NCI-H187 (cell line): ENCODE measurements around the gene TNFSF9.
A peak's percentile ranks its signal among the peaks of the same experiment; 100 is the strongest.
"Not testable (repeated sequence)": the region's sequence is repeated elsewhere in the genome, so short reads cannot be mapped to it uniquely, and the experiment has no call there.

Source experiments
- DNase-seq, 2 experiments: peaks; one replicate each; lab custom pipeline; 2025; lab: John Stamatoyannopoulos, UW

TNFSF9 gene

DNA sequence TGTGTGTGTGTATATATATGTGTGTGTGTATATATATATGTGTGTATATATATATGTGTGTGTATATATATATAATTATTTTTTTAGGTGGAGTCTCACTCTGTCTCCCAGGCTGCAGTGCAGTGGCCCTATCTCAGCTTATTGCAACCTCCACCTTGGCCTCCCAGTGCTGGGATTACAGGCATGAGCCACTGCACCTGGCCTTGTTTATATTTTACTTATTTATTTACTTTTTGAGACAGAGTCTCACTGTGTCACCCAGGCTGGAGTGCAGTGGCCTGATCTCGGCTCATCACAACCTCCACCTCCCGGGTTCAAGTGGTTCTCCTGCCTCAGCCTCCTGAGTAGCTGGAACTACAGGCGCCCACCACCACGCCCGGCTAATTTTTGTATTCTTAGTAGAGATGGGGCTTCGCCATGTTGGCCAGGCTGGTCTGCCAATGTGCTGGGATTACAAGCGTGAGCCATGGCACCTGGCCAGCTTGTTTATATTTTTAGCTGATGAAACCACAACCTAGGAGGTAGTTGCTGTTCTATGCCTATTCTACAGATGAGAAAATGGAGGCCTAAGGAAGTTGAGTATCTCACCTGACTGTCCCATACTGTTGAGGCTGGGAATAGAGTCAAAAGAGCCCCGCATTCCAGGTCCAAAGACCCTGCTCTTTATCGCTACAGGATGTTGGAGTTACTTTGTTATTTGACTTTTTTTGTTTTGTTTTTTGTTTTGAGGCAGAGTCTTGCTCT is 22.6 kb upstream of the TNFSF9 start:
- DNase-seq, result not testable (repeated sequence)

DNA sequence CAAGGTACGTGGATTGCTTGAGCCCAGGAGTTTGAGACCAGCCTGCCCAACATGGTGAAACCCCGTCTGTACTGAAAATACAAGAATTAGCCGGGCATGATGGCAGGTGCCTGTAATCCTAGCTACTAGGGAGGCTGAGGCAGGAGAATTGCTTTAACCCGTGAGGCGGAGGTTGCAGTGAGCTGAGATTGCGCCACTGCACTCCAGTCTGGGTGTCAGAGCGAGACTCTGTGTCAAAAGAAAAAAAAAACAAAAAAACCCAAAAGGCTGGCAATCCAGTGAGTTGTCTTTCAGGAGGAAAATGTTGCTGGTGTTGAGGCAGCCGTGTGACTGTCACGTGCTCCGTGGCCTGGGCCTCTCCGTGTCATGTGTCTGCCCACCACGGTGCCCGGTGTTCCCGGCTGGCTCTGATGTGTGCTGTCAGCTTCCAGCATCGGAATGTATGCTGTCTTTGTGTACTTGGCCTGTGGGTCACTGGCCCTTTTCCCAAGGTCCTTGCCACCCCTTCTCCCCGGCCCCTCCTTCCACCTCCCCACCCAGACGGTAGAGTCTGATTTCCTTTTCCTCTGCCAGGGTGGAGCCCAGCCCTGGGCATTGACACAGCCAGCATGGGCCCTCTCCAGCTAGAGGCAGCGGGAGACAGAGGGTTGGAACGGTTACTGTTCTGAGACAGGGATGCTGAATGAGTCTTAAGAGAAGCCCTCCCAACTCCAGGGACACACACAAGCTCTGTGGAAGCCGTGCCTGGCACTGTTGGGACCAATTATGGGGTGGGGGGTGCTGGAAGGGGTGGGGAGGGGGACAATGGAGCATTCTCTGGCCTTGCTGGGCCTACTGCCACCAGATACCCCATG is 21.5 kb upstream of the TNFSF9 start:
- DNase-seq, result no peak

- DNase-seq, result no peak
Measured at GRCh38 chr19:6510618-6511017, 20.2 kb upstream of the TNFSF9 start.

DNA sequence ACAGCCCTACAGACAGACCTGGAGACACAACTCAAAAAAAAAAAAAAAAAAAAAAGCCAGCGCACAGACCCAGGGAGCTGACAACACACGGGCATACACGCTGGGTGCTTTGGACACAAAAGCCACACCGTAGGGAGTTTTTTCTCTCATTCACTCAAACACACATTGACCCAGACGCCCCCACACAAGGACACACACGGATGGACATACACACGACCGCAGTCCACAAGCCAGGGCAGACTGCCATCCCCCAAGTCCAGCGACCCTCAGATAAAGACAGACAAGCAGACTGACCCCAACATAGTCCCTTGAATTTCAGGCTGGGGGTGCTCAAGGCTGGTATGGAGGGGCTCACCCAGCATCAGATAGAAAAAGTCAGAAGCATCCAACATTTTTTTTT is 16.7 kb upstream of the TNFSF9 start:
- DNase-seq, result no peak

DNA sequence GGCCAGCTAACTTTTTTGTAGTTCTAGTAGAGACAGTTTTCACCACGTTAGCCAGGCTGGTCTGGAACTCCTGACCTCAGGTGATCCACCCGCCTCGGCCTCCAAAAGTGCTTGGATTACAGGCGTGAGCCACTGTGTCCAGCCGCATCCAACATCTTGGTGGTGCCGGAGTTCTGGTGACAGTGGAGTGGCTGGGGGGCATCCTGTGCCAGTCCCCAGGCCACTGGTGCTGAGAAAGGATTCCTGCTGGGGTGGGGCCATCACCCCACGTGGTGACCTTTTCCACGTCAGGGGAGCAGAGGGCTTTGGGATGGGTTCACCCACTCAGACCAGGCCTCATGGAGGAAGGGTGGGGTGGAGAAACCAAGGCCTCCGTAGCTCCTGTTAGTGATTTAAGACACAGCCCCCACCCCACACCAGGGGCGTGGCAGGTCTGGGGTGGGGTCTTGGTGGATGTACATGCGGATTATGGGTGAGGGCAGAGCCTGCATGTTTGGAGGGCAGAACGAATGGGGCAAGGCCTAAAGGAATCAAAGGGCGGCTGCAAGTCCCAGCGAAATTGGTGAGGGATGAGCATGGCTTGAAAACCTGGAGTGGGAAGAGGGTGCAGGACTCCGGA is 15.8 kb upstream of the TNFSF9 start:
- no peak for DNase-seq

DNA sequence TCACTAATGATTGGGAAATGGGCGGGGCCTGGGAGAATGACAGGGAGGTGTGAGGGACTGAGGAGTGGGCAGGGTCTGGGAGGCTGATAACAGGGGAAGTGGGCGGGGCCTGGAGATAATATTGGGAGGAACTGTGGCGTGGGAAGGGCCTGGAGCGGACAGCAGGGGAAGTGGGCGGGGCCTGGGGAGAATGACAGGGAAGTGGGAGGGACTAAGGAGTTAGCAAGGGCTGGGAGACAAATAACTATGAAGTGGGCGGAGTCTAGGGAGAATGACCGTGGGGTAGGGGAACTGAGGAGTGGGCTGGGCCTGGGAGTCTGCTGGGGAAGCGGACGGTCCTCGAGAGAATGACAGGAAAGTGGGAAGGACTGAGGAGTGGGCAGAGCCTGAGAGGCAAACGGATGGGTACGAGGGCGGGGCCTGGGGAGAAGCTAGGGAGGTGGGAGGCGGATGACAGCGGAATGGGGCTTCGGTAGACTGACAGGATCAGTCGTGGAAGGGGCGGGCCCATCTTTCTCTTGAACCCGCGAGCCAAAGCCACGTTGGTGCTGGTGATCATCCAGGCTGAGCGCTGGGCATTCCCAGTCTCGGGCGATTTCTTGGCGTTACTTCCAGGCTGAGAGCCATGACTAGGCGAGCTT is 14.7 kb upstream of the TNFSF9 start:
- DNase-seq, result no peak

DNA sequence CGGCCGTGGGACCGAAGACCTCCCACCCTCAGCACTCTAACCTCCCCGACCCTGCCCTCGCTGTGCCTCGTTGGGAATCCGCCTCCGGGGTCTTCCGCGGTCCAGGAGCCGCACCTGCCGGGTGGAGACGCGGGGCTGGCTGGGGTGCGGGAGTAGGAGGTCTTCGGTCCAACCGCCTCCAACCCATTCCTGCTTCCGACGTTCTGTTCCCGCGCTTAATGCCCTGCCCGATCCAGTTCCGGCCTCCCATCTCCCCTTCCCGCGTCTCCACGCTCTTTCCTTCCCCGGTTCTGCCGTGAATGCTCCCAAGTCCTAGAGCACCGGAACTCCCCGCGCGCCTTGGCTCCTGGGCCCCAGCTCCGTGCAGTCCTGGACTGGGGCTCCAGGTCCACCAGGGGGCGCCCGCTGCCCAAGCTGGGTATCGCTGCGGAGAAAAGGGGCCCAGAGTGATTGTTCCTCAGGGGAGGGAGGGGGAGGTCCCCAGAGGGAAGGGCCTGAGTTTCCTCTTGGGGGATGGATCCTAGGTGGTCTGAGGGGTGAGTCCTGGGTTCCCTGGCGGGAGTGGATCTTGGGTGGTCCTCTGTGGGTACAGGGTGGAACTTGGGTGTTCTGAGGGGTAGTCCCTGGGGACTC is 14.1 kb upstream of the TNFSF9 start:
- DNase-seq, result peak in 1 of 2 experiments; percentile 25

- DNase-seq, result no peak
Measured at GRCh38 chr19:6518145-6518911, 12.5 kb upstream of the TNFSF9 start.

DNA sequence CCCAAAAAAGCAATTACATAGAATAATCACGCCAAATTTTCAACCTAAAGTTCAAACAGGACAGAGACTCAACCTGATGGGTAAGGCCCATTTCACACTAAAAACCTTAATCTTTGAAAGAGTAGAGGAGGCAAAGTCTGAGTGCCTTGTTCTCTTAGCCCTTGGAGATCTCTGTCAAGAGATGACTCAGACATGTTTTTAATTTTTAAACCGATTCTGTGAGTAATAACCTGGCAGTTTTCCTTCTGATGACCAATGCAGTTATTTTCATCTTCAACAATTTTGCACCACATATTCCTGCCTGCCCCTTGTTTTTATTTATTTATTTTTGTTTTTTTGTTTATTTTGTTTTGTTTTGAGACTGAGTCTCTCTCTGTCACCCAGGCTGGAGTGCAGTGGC is 11.5 kb upstream of the TNFSF9 start:
- no peak for DNase-seq

- DNase-seq, result no peak
Measured at GRCh38 chr19:6521718-6522646, 8.8 kb upstream of the TNFSF9 start.

GRCh38 chr19:6522712-6523111 is 8.1 kb upstream of the TNFSF9 start:
- DNase-seq, result no peak

DNA sequence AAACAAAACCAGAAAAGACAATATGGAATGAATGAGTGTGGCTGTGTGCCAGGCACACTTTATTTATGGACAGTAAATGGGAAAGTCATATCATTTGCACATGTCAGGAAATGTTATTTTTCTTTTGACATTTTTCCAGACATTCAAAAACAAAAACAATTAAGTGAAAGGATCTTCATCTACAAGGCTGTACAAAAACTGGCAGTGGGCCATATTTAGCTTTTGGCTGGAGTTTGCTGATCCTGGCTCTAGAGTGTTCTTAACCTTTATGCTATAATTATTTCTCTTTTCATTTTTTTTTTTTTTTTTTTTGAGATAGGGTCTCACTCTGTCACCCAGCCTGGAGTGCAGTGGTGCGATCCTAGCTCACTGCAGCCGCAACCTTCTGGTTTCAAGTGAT is 6.5 kb upstream of the TNFSF9 start:
- no peak for DNase-seq

- DNase-seq, result no peak
Measured at GRCh38 chr19:6527893-6528543, 2.8 kb upstream of the TNFSF9 start.

DNA sequence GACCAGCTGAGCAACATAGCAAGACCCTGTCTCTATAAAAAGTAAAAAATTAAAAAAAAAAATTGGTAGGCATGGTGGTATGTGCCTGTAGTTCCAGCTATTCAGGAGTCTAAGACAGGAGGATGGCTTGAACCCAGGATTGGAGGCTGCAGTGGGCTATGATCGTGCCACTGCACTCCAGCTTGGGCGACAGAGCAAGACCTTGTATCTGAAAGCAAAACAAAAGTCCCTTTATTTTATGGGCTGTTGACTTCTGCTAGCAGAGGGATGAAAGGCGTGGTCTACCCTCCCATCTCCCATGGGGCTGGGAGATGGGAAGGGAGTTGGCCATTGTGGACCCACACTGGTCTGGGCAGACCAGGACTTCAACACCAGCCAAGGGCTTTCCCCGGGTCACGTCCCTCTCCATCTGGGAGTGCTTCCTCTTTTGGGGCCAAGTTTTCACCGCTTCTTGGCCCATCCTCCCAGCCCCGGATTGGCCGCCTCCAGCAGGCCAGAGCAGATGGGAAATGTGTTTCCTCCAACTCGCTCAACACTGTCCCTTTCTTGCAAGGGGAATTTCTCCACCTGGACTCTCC is 2.2 kb upstream of the TNFSF9 start:
- no peak for DNase-seq

DNA sequence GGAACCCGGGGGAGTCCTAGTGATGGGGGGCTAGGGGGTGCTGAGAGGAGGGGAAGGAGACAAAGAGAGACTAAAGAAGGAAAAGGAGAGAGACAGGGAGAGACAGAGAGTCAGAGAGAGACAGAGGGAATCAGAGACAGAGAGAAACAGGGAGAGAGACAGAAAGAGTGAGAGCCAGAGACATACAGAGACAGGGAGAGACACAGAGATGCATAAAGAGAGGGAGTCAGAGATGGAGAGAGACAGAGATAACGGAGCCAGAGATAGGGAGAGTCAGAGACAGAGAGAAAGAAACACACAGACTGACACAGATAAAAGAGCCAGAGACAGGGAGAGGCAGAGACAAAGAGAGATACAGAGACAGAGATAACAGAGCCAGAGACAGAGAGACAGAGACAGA is 1.5 kb upstream of the TNFSF9 start:
- DNase-seq, result no peak

GRCh38 chr19:6529937-6530385 is 865 bp upstream of the TNFSF9 start:
- DNase-seq, result no peak

GRCh38 chr19:6531163-6531955 is 533 bp downstream of the TNFSF9 start:
- no peak for DNase-seq

- DNase-seq, result no peak
Measured at GRCh38 chr19:6531956-6532243, 1.1 kb downstream of the TNFSF9 start.
